Vagina (tissue), 2 donors: ENCODE results near the gene CHIC2. TPM values are rescaled to one million over a fixed set of nuclear protein-coding genes. Genes with fewer than 3 reads are reported as not detected.

Experiments
- DNase-seq, 2 donors: peaks; one replicate each; pipeline ENCODE4 v3.0.0-alpha.2; 2017; ENCODE audit errors: extremely low spot score in 2 of 2
- H3K27ac ChIP-seq: fragments of 200-600 bp; sonication (generic); one replicate; pipeline ENCODE4 v1.5.1; 2019
- H3K27me3 ChIP-seq: fragments of 200-600 bp; sonication (generic); one replicate; pipeline ENCODE4 v1.5.1; 2019
- H3K36me3 ChIP-seq, 2 donors: fragments of 200-600 bp; sonication (generic); one replicate each; pipeline ENCODE4 v1.5.1; 2017 to 2019
- H3K4me1 ChIP-seq: fragments of 200-600 bp; sonication (generic); one replicate; pipeline ENCODE4 v1.5.1; 2019
- H3K4me3 ChIP-seq, 2 donors: fragments of 200-600 bp; sonication (generic); 1 replicate in 1 of 2; 2 replicates in 1 of 2; pipeline ENCODE4 v1.5.1; 2016 to 2019
- H3K9me3 ChIP-seq: fragments of 200-600 bp; sonication (generic); one replicate; pipeline ENCODE4 v1.5.1; 2019
- POLR2A ChIP-seq, 2 donors: fragments of 450-650 bp; IDR thresholded peaks; one replicate each; pipeline ENCODE4 v1.6.1; 2017; ENCODE audit warnings: antibody characterized with exemption in 2 of 2, mild to moderate bottlenecking in 2 of 2, moderate library complexity in 2 of 2
- POLR2AphosphoS5 ChIP-seq, 2 donors: sonication (generic); formaldehyde crosslinking; IDR thresholded peaks; one replicate each; pipeline ENCODE4 v1.9.0; 2017; ENCODE audit warnings: antibody characterized with exemption in 2 of 2, mild to moderate bottlenecking in 2 of 2, low read depth in 1 of 2; ENCODE audit not compliant: insufficient read depth in 1 of 2
- intact Hi-C: fragments of 100-400 bp; cut with DNase I; formaldehyde crosslinking; loops from one replicate; pipeline ENCODE4 v1.15.1; 2023
- total RNA-seq: library from RNA; depleted of rRNA; stranded (reverse); fragments of >200 nt; gene quantifications from one replicate; pipeline ENCODE4 v1.2.3, GENCODE V29; 2016
- TF ChIP-seq, protein P1 (sequence below), 3 experiments: fragments of 450-650 bp in 2 of 3; fragments of 200-600 bp in 1 of 3; sonication (generic) in 1 of 3; IDR thresholded peaks; one replicate each; pipeline ENCODE4 v1.5.1; 2017 to 2019; ENCODE audit warnings: antibody characterized with exemption in 3 of 3, mild to moderate bottlenecking in 2 of 3, moderate library complexity in 2 of 3

The CHIC2 gene
- total RNA-seq, 1 donor from 2014 or later, result 40.0 TPM

DNA sequence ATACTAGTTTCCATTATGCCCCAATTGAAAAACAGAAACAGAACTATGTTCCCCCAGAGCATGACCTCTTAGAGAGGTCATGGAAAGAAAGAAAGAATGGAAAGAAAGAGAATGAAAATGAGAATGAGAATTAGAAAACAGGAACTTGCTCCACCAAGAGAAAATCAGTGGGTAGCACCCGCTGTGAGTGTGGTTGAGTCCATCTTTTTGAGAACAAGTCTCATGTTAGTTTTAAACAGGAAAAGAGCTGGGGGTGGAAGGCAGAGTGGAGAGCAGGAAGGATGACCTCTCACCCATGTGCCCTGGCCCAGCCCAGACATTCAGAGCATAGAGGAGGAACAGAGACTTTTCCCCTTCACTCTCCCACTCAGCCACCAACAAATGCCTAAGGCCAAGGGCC lies 40.5 kb upstream of the CHIC2 start:
- no peaks in the 10 kb centered on the region for H3K36me3 ChIP-seq
- H3K27ac ChIP-seq, result no peak overlapping the region
- TF ChIP-seq, protein P1, sequence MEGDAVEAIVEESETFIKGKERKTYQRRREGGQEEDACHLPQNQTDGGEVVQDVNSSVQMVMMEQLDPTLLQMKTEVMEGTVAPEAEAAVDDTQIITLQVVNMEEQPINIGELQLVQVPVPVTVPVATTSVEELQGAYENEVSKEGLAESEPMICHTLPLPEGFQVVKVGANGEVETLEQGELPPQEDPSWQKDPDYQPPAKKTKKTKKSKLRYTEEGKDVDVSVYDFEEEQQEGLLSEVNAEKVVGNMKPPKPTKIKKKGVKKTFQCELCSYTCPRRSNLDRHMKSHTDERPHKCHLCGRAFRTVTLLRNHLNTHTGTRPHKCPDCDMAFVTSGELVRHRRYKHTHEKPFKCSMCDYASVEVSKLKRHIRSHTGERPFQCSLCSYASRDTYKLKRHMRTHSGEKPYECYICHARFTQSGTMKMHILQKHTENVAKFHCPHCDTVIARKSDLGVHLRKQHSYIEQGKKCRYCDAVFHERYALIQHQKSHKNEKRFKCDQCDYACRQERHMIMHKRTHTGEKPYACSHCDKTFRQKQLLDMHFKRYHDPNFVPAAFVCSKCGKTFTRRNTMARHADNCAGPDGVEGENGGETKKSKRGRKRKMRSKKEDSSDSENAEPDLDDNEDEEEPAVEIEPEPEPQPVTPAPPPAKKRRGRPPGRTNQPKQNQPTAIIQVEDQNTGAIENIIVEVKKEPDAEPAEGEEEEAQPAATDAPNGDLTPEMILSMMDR (IDR thresholded peaks at IDR 0.05), result no peak
- no peak for TF ChIP-seq POLR2AphosphoS5 (IDR thresholded peaks at IDR 0.05; ENCODE audit: insufficient read depth in 1 of 2, low read depth in 1 of 2)
- no peak for TF ChIP-seq POLR2A (IDR thresholded peaks at IDR 0.05)
- no peak overlapping the region for H3K4me3 ChIP-seq
- peaks cover 12% of the 10 kb centered on the region for H3K27me3 ChIP-seq
- intact Hi-C loops, result no loop called here
- no peak for DNase-seq
- H3K9me3 ChIP-seq, result no peaks in the 10 kb centered on the region
- peaks cover 46% of the 10 kb centered on the region for H3K4me1 ChIP-seq

DNA sequence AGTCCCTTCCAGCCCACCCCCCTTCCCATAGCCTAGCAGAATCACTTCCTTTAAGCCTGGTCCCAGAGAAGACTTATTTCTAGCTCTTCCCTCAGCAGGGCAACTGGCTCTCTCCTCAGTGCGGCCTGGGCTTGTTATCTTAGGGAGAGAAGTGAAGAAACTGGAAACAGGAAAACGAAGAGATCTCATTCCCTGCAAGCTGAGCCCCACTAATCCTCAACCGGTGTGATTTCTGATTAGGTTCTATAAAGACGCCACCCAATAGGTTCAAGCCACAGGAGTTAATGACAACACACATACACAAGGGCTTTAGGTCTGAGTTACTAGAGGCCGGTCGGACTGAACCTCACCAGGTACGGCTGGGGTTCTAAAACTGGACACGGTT lies 38.8 kb upstream of the CHIC2 start:
- Histone ChIP-seq H3K36me3 (no peaks in the 10 kb centered on the region), H3K9me3 (no peaks in the 10 kb centered on the region), H3K27ac (no peak overlapping the region), H3K4me3 (no peak overlapping the region), H3K4me1 (peaks cover 41% of the 10 kb centered on the region), H3K27me3 (peaks cover 22% of the 10 kb centered on the region)
- no peak for DNase-seq
- TF ChIP-seq POLR2A (IDR thresholded peaks at IDR 0.05) (no peak), POLR2AphosphoS5 (IDR thresholded peaks at IDR 0.05; ENCODE audit: insufficient read depth in 1 of 2, low read depth in 1 of 2) (no peak)
- TF ChIP-seq, protein P1 (IDR thresholded peaks at IDR 0.05), result no peak
- intact Hi-C loops, result no loop called here

DNA sequence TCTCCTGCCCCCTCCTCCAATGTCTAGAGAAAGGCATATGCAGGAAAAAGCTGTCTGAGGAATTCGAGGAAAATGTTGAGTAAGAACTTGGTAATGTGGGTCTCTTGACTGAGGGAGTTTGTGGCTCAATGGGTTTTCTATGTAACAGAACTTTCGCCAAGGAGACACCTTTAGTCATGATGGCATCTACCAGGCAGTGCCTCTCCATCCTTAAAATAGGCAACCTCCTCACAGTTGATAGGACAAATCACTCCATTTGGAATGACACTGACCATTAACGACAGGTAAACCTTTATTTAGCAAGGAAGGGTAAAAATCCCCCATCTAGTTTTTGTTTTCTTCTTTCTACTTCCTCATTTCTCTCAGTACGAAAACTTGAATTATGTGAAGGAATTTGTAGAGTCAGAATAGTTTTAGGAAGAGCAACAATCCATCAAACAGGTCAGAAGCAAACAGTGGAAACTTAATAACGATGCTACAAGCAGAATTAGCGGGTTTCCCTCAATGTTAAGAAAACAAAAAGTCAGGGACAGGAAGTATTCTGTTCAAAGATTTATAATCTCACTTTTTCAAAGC lies 38.2 kb upstream of the CHIC2 start:
- H3K27me3 ChIP-seq, result peaks cover 22% of the 10 kb centered on the region

DNA sequence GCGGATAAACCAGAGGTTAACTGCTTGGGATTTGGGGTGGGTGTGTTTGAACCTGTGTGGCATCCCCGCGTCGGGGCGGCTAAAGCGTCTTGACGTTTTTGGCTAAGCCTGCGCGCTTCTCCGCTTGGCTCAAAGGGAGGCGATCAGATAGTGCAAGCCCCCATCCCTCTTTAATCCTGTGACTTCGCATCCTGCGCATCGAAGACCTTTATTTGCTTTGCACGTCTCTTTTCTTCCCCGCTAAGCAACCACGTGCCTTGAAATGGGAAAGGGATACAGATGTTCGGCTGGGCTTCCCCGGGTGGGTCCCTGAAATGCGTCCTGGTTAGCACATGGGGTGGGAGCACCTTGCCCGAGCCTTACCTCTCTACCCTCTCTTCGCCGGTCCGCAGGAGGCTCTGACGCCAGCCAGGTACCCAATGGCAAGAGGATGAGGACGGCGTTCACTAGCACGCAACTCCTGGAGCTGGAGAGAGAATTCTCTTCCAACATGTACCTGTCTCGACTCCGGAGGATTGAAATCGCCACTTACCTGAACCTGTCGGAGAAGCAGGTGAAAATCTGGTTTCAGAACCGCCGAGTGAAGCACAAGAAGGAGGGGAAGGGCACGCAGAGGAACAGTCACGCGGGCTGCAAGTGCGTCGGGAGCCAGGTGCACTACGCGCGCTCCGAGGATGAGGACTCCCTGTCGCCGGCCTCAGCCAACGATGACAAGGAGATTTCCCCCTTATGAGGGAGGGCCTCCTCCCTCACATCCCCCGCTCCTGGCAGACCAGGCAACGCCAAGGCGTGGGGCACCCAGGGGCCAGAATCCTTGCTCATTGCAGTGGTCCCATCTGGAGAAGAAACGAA lies 37.0 kb upstream of the CHIC2 start:
- peaks cover 41% of the 10 kb centered on the region for H3K4me1 ChIP-seq
- no peak overlapping the region for H3K27ac ChIP-seq
- H3K36me3 ChIP-seq, result no peaks in the 10 kb centered on the region
- H3K9me3 ChIP-seq, result no peaks in the 10 kb centered on the region
- TF ChIP-seq, protein P1 (IDR thresholded peaks at IDR 0.05), result no peak
- TF ChIP-seq POLR2AphosphoS5 (IDR thresholded peaks at IDR 0.05; ENCODE audit: insufficient read depth in 1 of 2, low read depth in 1 of 2) (no peak), POLR2A (IDR thresholded peaks at IDR 0.05) (no peak)
- no peak for DNase-seq
- intact Hi-C loops, result no loop called here
- H3K4me3 ChIP-seq, result no peak overlapping the region
- peaks cover 27% of the 10 kb centered on the region for H3K27me3 ChIP-seq

More for the DNA sequence above, 38.2 kb upstream of the CHIC2 start:
- H3K27ac ChIP-seq, result no peak overlapping the region
- peaks cover 41% of the 10 kb centered on the region for H3K4me1 ChIP-seq
- no peak for TF ChIP-seq POLR2A (IDR thresholded peaks at IDR 0.05)
- no peak for TF ChIP-seq POLR2AphosphoS5 (IDR thresholded peaks at IDR 0.05; ENCODE audit: insufficient read depth in 1 of 2, low read depth in 1 of 2)
- TF ChIP-seq, protein P1 (IDR thresholded peaks at IDR 0.05), result no peak
- intact Hi-C loops, result no loop called here
- no peak for DNase-seq
- no peaks in the 10 kb centered on the region for H3K9me3 ChIP-seq
- no peaks in the 10 kb centered on the region for H3K36me3 ChIP-seq
- no peak overlapping the region for H3K4me3 ChIP-seq
